ENCODE results near the gene LRP1-AS. TPM values are rescaled to one million over a fixed set of nuclear protein-coding genes. Genes with fewer than 3 reads are reported as not detected.

LRP1-AS gene
- total RNA-seq, 1 donor from 2014 or later = not detected

DNA sequence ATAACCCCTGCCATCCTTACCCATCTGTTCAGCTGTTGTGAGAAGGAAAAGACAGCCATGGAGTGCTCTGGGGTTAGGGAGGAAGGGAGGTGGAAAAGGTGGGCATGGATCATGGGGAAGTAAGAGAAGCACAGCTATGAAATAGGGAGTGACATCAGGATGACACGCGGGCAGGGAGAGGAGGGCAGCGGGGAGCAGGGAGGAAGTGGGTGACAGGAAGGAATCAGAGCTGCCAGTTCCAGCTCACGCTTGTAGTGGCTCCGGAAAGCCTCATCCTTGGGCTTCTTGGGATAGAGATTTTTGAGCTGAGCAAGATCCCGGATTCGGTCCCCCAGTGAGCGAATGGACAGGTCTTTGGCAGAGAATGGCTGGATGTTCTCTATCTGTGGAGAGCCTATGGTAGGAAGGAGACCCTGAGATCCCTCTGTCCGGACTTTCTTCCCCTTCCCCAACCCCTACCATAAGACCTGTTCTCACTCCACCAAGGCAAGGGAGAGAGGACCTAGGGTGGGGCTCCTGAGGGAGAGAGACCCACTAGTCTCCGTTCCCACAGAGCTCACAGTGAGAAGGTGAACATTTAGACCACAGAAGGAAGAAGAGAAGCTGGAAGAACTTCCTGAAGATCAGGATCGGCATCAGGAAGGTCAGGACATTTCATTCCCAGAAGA, 48.2 kb downstream of the LRP1-AS start:
- Histone ChIP-seq H3K4me1 (peaks cover 14% of the 10 kb centered on the region), H3K9me3 (replicated peaks) (no peaks in the 10 kb centered on the region), H3K36me3 (peaks cover 77% of the 10 kb centered on the region), H3K27ac (replicated peaks) (no peak overlapping the region), H3K27me3 (ENCODE audit: low read depth) (no peaks in the 10 kb centered on the region), H3K4me3 (no peak overlapping the region)
- intact Hi-C loops (cut with micrococcal nuclease) = no loop called here
- DNase-seq = no peak
- TF ChIP-seq, protein P1, sequence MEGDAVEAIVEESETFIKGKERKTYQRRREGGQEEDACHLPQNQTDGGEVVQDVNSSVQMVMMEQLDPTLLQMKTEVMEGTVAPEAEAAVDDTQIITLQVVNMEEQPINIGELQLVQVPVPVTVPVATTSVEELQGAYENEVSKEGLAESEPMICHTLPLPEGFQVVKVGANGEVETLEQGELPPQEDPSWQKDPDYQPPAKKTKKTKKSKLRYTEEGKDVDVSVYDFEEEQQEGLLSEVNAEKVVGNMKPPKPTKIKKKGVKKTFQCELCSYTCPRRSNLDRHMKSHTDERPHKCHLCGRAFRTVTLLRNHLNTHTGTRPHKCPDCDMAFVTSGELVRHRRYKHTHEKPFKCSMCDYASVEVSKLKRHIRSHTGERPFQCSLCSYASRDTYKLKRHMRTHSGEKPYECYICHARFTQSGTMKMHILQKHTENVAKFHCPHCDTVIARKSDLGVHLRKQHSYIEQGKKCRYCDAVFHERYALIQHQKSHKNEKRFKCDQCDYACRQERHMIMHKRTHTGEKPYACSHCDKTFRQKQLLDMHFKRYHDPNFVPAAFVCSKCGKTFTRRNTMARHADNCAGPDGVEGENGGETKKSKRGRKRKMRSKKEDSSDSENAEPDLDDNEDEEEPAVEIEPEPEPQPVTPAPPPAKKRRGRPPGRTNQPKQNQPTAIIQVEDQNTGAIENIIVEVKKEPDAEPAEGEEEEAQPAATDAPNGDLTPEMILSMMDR (IDR thresholded peaks at IDR 0.05; ENCODE audit: borderline replicate concordance) = no peak

DNA sequence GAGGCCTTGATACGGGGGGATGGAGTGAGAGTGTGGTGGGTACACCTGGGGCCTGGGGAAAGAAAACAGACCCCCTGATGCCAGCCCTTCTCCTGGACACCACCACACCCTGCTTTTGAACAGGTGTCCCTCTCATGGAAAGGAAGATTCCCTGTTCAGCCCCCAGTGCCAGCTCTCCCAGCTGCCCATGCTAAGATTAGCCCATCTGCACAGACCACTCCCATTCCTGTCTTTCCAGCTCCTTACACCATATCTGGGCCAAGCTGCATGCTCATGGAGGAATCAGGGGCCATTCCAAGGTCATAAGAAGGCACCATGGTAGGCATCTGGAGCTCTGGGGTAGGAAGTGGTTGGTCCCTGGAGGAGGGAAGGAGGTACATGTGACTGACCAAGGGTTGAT, 48.9 kb downstream of the LRP1-AS start:
- H3K4me1 ChIP-seq = peaks cover 19% of the 10 kb centered on the region
- no peak overlapping the region for H3K4me3 ChIP-seq
- no peaks in the 10 kb centered on the region for H3K27me3 ChIP-seq (ENCODE audit: low read depth)
- no peak for DNase-seq
- H3K36me3 ChIP-seq = peaks cover 73% of the 10 kb centered on the region
- TF ChIP-seq, protein P1 (IDR thresholded peaks at IDR 0.05; ENCODE audit: borderline replicate concordance) = no peak
- intact Hi-C loops (cut with micrococcal nuclease) = no loop called here
- H3K27ac ChIP-seq (replicated peaks) = no peak overlapping the region
- H3K9me3 ChIP-seq (replicated peaks) = no peaks in the 10 kb centered on the region

GRCh38 chr12:57097554-57097835, 49.9 kb downstream of the LRP1-AS start:
- H3K27ac ChIP-seq (replicated peaks) = no peak overlapping the region
- intact Hi-C loops (cut with micrococcal nuclease) = no loop called here
- no peaks in the 10 kb centered on the region for H3K9me3 ChIP-seq (replicated peaks)
- H3K4me1 ChIP-seq = peaks cover 29% of the 10 kb centered on the region
- TF ChIP-seq, protein P1 (IDR thresholded peaks at IDR 0.05; ENCODE audit: borderline replicate concordance) = no peak
- no peak overlapping the region for H3K4me3 ChIP-seq
- H3K27me3 ChIP-seq (ENCODE audit: low read depth) = no peaks in the 10 kb centered on the region
- H3K36me3 ChIP-seq = peaks cover 77% of the 10 kb centered on the region
- no peak for DNase-seq

- Histone ChIP-seq H3K4me3 (no peak overlapping the region), H3K36me3 (peaks cover 79% of the 10 kb centered on the region), H3K27ac (replicated peaks) (peak overlapping the region; percentile 16), H3K27me3 (ENCODE audit: low read depth) (no peaks in the 10 kb centered on the region), H3K9me3 (replicated peaks) (no peaks in the 10 kb centered on the region), H3K4me1 (peaks cover 35% of the 10 kb centered on the region)
- intact Hi-C loops (cut with micrococcal nuclease) = no loop called here
- DNase-seq = no peak
- TF ChIP-seq, protein P1 (IDR thresholded peaks at IDR 0.05; ENCODE audit: borderline replicate concordance) = no peak
Observed at GRCh38 chr12:57096748-57097553, 50.5 kb downstream of the LRP1-AS start.

DNA sequence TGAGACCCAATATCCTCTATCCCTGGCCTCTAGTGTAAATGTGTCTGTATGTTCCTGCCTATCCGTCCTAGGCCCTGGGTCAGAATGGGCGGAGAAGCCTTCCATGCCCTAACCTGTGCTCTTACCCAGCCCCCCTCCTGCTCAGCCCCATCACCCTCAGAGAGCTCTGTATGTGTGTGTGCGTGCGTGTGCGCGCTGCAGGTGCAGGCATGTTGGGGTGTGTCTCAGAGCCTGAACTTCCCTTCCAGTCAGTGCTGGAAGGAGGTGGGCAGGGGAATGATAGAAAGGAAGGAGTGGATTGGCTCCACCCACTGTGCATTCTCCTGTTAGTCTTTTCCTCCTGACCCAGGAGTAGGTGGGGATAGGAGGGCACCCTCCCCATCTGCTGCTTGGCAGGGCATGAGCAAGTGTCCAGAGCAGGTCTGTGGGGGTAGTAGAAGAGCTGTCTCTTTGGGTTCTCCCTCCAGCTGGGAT, 51.3 kb downstream of the LRP1-AS start:
- Histone ChIP-seq H3K4me1 (peaks cover 43% of the 10 kb centered on the region), H3K27me3 (ENCODE audit: low read depth) (no peaks in the 10 kb centered on the region), H3K4me3 (no peak overlapping the region), H3K36me3 (peaks cover 85% of the 10 kb centered on the region), H3K27ac (replicated peaks) (peak overlapping the region; percentile 16), H3K9me3 (replicated peaks) (no peaks in the 10 kb centered on the region)
- no peak for DNase-seq
- TF ChIP-seq, protein P1 (IDR thresholded peaks at IDR 0.05; ENCODE audit: borderline replicate concordance) = no peak
- intact Hi-C loops (cut with micrococcal nuclease) = no loop called here
